Anterior cingulate cortex (tissue), 58 donors: ENCODE data around the gene ADD1.

ENCODE experiments used
- DNase-seq, 58 donors: peaks; one replicate each; lab custom pipeline; 2025; lab: John Stamatoyannopoulos, UW

The ADD1 gene

GRCh38 chr4:2819244-2820215 lies 24.1 kb upstream of the ADD1 start:
- no peak for DNase-seq

DNA sequence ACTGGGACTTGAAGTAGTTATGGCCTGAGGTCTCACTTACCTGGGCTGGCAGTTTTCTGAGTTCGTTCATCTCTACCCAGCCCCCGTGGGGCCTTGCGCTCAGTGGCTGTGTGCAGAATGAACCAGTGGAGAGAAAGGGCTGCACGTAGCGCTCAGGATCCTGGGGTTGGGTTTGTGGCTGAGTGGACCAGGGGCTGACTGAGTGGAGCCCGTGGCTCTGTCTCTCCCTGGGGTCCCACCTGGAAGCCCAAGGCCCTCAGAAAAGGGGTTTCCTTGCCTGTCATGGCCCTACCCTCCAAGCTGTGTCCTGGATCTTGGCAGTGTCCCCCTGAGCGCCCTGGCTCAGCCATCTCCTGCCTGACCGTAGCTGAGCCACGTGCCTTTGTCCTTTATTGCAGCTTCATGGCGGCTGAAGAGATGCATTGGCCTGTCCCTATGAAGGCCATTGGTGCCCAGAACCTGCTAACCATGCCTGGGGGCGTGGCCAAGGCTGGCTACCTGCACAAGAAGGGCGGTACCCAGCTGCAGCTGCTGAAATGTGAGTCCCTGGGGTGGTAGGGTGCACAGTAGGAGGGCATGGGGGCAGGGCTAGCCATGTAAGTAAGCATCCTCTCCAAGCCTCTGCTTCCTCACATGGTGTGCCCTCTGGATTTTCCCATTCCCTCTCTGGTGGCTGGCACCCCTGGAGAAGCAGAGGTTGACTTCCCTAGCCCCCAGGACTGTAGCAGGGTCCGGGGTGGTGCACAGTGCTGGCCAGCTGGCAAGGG lies 23.2 kb upstream of the ADD1 start:
- no peak for DNase-seq

GRCh38 chr4:2822461-2823300 lies 21.0 kb upstream of the ADD1 start:
- no peak for DNase-seq

GRCh38 chr4:2823301-2823670 lies 20.4 kb upstream of the ADD1 start:
- no peak for DNase-seq

GRCh38 chr4:2823671-2824328 lies 19.8 kb upstream of the ADD1 start:
- no peak for DNase-seq

GRCh38 chr4:2824329-2824835 lies 19.3 kb upstream of the ADD1 start:
- no peak for DNase-seq

GRCh38 chr4:2824836-2825381 lies 18.7 kb upstream of the ADD1 start:
- DNase-seq, result no peak

DNA sequence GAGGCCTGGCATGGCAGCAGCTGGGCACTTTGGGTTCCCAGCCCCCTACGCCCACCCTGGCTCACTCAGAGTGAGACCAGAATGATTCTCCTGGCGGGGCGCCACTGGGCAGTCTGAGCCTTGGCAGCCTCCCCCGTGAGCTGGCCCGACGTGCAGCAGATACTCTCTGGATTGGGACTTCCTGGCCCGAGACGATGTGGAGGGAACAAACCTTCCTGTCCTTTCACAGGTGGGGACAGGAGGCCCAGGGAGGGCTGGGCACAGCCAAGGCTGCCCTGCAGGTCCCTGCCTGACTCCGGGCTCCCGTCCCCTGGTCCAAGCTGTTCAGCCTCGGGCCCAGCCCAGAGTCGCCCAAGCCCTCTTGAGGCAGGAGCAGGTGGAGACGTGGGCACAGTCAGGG lies 17.9 kb upstream of the ADD1 start:
- DNase-seq, result peak in 16 of 58 donors; percentile 11 to 47 (median 26)

- no peak for DNase-seq
These were observed 16.4 kb upstream of the ADD1 start for GRCh38 chr4:2827071-2827873.

DNA sequence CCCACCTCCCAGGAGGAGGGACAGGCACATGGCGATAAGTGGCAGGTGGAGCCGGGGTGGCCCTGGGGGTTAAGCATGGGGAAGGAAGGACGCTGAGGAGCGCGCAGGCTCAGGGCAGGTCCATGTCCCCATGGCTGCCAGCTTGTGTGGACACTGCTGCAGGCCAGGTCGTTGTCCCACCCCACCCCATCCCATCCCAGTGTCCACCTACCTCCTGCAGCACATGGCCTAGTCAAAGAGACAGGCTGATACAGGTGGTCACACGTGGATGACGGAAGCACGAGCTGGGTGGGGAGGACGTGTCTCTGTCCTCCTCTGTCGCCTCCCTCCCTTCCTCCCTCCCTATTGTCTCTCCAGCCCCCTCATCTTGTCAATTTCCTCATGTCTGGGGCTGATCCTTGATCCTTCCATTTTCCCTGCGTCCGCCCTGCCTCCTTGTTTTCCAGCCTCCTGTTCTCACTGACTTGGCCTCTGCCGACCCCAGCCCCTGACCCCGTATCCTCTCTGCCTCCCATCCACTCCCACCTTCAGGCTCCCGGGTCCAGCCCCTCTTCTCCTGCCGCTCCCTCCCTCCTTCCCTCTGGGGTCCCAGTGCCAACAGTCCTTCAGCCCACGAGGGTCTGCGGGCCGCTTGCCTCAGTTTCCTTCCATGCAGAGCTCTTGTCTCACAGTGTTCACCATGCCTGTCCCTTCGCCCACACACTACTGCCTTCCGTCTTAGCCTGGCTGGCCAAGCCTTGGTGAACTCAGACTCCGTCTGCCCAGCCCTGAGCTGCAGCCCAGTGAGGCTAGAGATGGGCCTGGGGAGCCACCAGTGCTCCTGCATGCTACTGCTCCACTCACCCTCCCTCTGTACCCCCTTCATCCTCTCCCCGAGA lies 15.5 kb upstream of the ADD1 start:
- no peak for DNase-seq

DNA sequence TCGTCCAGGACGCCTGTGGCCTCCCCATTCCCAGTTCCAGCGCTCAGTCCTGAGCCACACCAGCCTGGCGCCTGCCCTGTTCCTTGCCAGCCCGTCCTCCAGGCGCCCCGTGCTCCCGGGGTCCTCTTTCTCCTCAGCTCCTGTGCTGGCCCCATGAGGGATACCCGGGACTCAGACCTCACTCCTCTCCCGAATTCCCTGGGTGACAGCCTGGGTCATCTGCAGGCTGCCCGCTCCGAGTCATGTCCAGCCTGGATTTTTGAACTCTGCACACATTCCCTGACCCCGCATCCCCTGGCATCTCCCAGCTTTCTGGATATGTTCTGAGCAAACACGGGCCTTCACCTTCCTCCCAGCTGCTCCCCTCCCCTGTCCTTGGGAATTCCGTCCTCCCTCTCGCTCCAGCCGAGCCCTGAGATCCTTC lies 14.9 kb upstream of the ADD1 start:
- no peak for DNase-seq

GRCh38 chr4:2829321-2829932 lies 14.2 kb upstream of the ADD1 start:
- DNase-seq, result no peak

- no peak for DNase-seq
These were observed 13.7 kb upstream of the ADD1 start for GRCh38 chr4:2829933-2830451.

- no peak for DNase-seq
These were observed 12.7 kb upstream of the ADD1 start for GRCh38 chr4:2830632-2831610.

DNA sequence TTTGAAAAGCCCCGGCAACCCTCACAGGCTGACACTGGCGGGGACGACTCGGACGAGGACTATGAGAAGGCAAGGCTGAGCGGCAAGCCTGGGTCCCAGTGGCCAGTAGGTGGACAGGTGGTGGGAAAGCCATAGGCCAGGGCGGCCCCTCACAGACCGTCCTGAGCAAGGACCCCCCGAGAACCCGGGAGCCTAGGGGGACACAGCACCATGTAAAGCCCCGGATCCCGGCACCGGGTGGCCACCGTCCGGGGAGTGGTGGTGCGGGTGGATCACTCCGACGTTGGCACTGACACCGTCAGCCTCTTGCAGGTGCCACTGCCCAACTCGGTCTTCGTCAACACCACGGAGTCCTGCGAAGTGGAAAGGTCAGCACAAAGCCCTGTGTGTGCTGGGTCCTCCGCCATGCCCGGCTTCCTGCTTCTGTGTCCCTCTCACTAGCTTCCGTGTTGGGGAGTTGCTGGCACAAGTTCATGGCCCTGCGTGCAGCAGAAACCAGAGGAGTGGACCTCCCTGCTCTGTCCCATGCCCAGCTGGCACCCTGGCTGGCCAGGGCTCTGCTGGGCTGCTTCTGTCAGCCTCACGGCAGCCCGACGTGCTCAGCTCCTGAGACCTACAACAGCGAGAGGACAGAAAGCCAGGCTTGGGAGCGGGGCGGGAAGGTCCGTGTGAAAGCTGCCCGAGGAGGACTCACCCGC lies 11.9 kb upstream of the ADD1 start:
- DNase-seq, result no peak
